Head of caudate nucleus (tissue), 42 donors: ENCODE data around the gene STYX.
"Not testable (repeated sequence)": the region's sequence is repeated elsewhere in the genome, so short reads cannot be mapped to it uniquely, and the experiment has no call there.

ENCODE experiments used
- DNase-seq, 42 donors: peaks; one replicate each; pipeline versions ENCODE4 v3.0.0 to v3.0.0-alpha.2; 2020 to 2021; ENCODE audit warnings: mixed read lengths in 7 of 42
- intact Hi-C: fragments of 100-400 bp; cut with DNase I; formaldehyde crosslinking; loops from one replicate; pipeline ENCODE4 v1.15.0; 2022

The STYX gene

DNA sequence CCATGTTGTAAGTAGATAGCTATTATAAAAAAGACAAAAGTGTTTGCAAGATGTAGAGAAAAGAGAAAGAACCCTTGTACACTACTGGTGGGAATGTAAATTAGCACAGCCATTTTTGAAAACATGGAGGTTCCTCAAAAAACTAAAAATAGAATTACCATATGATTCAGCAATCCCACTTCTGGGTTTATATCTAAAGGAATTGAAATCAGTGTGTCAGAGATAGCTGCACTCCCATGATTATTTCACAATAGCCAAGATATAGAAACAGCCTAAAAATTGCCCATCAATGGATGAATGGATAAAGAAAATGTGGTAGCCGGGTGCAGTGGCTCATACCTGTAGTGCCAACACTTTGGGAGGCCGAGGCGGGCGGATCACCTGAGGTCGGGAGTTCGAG, 13.8 kb upstream of the STYX start:
- intact Hi-C loops, result no loop called here
- DNase-seq, result no peak

DNA sequence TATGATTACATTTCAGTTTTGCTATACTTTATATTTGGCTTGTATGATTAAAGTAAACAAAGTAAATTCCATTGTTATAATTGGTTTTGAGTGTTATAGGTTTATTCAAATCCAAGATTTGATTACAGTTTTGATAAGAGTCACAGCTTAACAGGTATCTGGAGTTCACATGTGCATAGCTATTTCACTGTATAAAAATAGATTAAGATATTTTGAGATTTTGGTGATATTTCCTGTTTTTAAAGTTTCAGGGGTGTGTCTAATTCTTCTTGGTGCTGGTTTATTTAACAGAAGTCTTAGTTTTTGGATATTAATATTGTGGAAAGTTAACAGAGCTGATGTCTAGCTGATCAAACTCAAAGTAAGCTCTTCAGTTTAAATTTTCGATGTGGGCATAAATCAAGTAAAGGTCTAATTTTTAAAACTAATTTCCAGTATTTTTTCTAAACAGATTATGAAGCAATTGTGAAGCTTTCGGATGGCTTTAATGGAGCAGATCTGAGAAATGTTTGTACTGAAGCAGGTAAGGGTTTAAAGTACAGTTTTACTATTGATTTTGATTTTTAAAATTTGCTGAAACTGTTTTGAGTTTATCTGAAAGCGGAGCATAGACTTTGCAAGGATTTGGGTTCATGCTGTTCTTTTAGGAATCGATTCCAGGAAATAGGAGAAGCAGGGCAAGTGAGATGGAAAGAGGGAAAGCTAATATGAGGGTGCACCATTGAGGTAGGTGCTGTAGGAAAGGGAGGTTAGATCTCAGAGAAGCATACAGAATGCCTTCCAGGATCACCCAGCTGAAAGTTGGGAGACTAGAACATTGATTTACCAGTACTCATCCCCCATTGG, 6.2 kb upstream of the STYX start:
- intact Hi-C loops, result no loop called here
- no peak for DNase-seq

DNA sequence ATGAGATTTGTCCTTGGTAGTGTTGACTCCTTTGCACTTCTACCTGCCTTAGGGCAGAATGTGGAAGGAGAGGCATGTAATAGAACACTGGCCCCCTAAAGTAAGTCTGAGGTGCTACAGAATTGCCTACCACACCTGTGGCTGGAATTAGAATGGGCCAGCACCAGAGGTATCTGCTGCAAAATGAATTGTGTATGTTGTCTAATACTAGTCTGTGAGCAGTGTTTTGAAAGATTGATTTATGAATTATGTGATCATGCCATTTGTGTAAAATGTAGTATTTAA, 5.7 kb upstream of the STYX start:
- intact Hi-C loops, result no loop called here
- DNase-seq, result no peak

DNA sequence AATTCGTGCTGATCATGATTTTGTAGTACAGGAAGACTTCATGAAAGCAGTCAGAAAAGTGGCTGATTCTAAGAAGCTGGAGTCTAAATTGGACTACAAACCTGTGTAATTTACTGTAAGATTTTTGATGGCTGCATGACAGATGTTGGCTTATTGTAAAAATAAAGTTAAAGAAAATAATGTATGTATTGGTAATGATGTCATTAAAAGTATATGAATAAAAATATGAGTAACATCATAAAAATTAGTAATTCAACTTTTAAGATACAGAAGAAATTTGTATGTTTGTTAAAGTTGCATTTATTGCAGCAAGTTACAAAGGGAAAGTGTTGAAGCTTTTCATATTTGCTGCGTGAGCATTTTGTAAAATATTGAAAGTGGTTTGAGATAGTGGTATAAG, 2.5 kb upstream of the STYX start:
- DNase-seq, intact Hi-C loops: not testable (repeated sequence)

DNA sequence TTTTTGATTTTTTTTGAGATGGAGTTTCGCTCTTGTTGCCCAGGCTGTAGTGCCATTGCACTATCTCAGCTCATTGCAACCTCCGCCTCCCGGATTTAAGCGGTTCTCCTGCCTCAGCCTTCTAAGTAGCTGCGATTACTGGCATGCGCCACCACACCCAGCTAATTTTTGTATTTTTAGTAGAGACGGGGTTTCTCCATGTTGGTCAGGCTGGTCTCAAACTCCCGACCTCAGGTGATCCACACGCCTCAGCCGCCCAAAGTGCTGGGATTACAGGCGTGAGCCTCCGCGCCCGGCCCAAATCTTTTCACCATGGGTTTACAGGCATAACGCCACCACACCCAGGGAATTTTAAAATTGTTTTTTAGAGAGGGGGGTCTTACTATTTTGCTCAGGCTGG, 931 bp upstream of the STYX start:
- intact Hi-C loops, result not testable (repeated sequence)
- DNase-seq, result peak in 1 of 42 donors; percentile 11

DNA sequence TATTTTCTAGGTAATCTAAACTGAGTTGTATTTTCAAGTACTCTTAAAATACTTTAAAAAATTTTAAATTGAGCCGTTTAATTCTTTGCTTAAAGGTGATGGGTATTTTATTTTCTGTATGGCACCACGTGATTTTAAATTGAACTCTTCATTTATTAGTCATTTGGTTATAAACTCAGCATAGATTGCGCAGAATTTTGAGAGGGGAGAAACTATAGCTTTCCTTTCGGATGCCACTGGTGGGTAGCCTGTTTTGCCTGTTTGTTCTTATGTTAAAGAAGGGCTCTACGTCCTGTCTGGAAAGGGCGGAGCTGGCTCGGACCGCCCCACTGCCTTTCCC, 411 bp upstream of the STYX start:
- intact Hi-C loops, result no loop called here
- no peak for DNase-seq

DNA sequence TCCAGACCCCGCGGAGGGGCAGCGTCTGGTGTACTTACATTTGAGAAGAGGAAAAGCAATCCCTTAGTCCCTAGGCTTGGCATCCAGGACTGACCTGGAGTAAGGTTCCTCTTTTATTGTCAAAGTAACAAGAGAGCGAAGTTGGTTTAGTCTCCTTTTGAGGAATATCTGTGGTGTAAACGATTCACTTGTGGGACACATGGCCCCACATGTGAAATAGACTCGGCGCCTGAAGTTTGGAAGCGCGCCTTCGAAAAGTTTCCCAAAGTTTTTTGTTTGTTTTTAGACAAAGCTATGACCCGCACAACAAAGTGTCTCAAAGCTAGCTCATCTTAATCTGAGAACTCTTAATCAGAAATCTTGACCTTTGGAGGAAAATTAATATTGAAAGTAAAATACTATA, 744 bp downstream of the STYX start:
- intact Hi-C loops, result no loop called here
- DNase-seq, result peak in 1 of 42 donors; percentile 4

DNA sequence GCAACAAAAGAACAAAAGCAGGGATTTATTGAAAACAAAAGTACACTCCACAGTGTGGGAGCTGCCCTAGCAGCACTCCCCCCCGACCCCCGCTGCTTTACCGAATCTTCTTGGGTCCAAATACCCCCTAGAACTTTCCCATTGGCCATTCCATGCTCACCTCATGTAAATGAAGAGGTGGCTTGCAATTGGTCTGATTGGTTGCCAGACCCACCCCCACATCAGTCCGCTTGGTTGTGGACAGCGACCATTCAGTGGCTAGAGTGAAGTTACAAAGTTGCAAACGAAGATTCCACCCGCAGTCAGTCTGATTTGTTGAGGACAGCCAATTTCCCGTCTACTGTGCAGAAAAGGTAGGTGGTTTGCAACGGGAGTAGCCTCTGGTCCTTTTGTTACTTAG, 3.9 kb downstream of the STYX start:
- intact Hi-C loops, result no loop called here

DNA sequence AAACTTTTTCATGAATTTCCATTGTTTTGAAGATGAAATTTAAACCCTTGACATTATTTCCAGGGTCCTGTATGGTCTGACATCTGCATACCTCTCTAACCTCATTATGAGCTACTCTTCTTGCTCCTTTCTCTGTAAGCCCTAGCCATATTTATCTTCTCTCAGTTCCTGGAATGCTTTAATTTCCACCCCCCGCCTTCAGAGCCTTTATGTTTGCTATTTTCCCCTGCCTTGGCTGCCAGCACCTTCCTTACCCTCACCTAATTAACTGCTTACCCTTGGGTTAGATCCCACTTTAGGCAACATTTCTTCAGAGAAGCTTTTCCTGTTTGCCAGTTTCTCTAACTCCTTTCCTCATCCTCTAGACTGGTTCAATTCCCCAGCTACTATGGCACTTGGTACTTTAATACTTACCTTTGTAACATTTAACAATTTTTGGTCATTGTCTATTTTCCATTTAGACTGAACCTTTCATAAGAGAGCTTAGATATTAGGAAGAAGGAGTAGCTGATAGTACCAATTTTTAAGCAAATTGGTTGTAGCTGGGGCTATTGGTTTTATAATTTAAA, 6.0 kb downstream of the STYX start:
- DNase-seq, result no peak
- intact Hi-C loops, result no loop called here

More for the DNA sequence above, 3.9 kb downstream of the STYX start:
- DNase-seq, result no peak

DNA sequence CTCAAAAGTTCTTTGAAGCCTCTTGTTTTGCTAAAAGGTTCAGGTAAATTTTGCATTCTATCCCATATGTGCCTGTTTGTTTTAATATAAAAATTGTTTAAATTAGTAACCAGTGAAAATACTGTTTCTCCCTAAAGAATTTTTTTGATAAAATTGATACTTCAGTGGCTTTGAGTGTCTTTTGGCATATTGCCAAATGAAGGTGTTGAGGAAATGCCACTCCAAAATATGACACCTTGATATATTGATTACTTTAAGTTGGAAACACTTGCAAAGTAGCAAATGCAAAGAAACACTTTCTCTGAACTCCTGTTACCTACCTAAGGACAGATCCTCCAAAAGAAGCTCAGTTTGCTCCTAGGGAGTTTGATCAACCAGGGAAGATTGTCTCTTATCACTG, 8.4 kb downstream of the STYX start:
- no peak for DNase-seq
- intact Hi-C loops, result no loop called here

DNA sequence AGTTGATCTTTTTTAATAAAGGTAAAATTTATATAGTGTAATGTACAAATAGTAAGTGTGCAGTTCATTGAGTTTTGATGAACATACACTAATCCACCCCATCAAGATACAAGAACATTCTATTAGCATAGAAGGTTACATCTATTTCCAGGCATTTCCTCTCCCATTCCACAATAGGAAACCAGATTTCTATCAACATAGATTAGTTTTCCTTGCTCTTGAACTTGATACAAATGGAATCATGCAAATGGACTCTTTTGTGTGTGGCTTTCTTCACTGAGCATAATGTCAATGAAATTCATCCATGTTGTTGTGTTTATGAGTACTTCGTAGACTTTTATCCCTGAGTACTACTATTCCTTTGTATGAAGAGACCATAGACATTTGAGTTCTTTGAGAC, 10.8 kb downstream of the STYX start:
- intact Hi-C loops, result no loop called here

DNA sequence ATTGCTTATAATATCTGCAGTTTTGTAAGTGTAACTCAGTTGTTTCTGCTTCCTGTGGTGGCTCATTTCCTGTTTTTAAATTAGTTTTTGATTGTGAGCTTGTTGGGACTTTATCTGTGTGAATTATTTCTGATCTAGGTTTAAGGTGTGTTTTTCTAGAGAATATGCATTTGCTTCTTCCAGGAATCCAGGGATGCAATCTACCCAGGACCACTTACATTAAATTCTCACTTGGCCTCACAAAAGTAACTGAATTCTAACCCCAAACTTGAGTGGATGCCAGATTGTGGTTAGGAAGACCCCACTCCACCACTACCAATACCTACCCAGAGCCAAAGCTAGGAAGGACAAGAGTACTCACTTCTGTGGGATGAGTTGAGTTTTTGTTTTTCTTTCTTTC, 11.9 kb downstream of the STYX start:
- intact Hi-C loops, result no loop called here
- DNase-seq, result no peak

More for the DNA sequence above, 10.8 kb downstream of the STYX start:
- DNase-seq, result no peak

DNA sequence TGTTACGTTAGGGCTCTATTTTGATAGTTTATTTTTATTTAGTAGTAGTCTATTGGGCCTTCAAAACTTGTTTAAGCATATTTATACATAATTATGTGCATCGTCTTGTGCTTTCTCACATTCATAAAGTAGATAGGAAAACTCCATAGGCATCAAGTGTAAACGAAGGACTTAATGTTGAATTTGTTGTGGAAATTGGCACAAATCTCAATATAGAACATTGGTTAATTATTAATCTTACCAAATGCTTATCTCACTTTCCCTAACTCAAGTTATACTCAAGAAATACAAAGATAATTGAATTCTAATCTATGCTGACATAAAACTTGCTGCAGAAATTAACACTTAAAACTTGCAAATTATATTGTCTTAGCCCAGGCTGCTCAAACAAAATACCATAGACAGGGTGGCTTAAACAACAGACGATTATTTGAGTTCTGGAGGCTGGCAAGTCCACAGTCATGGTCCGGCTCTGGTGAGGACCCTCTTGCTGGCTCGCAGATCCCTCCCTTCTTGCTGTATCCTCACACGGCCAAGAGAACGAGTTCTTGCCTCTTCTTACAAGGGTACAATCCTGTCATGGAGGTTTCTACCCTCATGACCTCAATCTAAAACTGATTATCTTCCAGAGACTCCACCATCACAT, 18.8 kb downstream of the STYX start:
- intact Hi-C loops, result no loop called here
- no peak for DNase-seq

DNA sequence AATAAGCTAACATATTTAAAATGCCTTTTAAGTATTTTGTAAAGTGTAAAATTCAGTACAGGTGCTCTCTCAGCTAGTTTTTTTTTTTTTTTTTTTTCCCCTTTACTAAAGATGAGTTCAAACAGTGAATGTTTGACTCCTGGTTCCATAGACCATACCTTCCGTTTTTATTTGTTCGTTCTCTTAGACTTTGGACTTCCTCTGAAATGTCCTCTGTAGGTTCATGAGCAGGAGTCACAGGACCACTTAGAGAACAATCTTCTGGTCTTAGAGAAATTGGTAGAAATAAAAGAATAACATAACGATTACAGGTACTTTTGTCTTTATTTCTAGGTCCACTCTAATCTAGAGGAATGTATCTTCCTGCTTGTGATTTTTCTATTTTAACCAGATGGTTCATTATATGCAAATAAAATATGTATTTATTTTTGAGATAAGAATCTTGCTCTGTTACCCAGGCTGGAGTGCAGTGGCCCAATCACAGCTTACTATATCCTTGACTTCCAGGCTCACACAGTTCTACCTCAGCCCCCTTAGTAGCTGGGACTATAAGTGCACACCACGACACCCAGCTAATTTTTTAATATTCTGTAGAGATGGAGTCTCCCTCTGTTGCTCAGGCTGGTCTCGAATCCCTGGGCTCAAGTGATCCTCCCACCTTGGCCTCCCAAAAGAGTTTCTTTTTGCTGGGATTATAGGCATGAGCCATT, 25.8 kb downstream of the STYX start:
- intact Hi-C loops, result no loop called here
- DNase-seq, result no peak

DNA sequence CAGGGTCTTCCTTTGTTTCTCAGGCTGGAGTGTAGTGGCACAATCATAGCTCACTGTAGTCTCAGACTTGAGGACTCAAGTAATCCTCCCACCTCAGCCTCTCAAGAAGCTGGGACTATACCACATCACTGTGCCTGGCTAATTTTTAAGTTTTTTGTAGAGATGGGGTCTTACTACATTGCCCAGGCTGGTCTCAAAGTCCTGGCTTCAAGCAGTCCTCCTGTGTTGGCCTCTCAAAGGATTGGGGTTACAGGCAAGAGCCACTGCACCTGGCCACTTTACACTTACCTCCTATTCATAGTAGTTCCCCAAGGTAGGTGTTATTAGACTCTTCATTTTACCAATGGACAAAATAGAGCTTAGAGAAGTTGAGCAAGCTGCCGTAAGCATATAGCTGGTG, 29.2 kb downstream of the STYX start:
- intact Hi-C loops, result no loop called here
- DNase-seq, result no peak

DNA sequence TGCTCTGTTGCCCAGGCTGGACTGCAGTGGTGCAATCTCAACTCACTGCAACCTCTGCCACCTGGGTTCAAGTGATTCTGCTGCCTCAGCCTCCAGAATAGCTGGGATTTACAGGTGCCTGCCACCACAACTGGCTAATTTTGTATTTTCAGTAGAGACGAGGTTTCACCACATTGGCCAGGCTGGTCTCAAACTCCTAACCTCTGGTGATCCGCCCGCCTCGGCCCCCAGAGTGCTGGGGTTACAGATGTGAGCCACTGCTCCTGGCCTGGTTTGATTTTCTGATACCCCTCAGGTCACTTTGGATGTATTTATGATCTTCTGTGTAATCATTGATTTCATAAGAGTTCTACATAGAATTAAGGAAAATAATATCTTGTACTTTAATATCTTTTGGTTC, 33.0 kb downstream of the STYX start:
- DNase-seq, intact Hi-C loops: not testable (repeated sequence)

DNA sequence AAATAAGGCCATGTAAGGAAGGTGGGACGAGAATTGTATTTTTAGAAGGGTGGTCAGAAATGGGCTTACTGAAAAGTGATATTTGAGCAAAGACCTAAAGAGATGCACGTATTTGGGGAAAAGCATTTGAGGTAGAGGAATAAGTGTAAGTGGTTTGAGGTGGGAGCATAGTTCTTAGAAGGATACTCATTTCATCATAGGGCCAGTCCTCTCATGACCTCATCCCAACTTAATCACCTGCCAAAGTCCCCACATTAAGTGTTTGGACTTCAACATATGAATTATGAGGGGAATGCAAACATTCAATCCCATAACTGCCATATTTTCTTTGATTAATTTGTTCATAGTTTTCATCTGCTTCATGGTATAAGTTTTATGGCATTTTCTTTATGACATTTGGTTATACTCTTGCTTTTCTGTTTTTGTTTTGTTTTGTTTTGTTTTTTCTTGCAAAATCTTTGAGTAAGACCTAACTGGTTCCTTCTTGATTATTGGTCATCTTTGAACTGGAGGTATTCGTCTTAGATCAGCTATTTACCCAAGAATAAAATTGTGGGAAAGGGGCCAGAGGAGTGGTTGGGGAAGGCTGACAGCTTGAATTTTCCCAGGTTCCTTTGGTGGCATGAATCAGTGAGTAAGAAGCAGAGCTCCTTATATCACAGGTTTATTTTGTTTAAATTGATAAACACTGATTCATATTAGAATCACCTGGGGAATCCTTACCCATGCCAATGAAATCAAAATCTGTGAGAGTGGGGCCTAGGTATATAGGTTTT, 37.3 kb downstream of the STYX start:
- intact Hi-C loops, result no loop called here

DNA sequence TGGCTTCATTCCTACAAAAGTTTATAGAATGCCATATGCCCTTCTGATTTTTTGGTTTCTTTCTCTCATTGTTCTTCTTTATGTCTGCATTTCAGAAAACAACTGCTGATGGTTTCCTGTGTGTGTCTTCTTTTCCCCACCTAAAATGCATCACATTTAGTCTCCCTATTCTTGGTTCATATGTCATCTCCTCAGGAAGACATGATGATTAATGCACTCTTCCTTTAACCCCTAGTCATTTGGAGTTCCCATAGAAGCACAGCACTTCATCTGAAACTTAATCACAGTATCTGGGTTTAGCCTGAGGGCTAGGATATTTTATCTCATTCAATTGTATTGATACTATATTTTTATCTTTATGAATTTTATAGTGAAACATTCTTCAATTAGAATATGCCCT, 39.9 kb downstream of the STYX start:
- no peak for DNase-seq
- intact Hi-C loops, result no loop called here

More for the DNA sequence above, 37.3 kb downstream of the STYX start:
- no peak for DNase-seq

DNA sequence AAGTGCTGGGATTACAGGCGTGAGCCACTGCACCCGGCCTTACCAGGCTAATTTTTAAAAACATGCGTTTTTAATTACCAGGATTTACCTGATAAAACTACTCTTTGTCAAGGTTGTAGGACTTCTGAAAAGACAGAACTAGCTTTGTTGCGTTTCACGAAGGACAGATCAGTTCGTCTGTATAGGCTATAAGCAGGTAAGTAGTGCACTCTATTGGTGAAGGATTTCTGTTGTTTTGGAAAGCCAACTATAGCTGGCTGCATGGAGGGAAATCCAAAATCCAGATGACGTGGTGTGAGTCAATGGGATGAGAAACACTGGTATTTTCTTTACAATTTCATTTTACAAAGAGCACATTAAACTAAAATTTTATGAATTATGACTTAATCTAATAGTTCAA, 46.9 kb downstream of the STYX start:
- intact Hi-C loops, result no loop called here
- DNase-seq, result no peak

DNA sequence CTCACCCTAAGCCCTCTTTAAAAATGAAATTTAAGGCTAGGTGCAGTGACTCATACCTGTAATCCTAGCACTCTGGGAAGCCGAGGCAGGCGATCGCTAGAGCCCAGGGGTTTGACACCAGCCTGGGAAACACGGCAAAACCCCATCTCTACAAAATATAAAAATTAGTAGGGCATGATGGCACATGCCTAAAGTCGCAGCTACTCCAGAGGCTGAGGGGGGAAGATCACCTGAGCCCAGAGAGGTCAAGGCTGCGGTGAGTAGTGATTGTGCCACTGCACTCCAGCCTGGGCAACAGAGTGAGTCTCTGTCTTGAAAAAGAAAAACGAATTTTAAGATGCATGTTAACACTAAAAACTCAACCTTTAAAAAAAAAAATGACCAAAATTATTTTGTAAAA, 48.7 kb downstream of the STYX start:
- DNase-seq, result no peak
- intact Hi-C loops, result no loop called here
